Neural progenitor cell (in vitro differentiated cells): ENCODE measurements around the gene SRSF7. TPM values are rescaled to one million over a fixed set of nuclear protein-coding genes. Genes with fewer than 3 reads are reported as not detected.

Experiments
- DNase-seq: peaks from one replicate; pipeline ENCODE4 v3.0.0-alpha.2; 2016; ENCODE audit warnings: low spot score
- H2AFZ ChIP-seq: fragments of 200-600 bp; sonication (generic); replicated peaks from 2 replicates; pipeline ENCODE4 v1.6.1; 2016; ENCODE audit warnings: antibody characterized with exemption
- H3F3A ChIP-seq: fragments of 200-600 bp; sonication (generic); 2 replicates; pipeline ENCODE4 v1.6.1; 2016; ENCODE audit warnings: antibody characterized with exemption, low read depth
- H3K27ac ChIP-seq: fragments of 200-600 bp; sonication (generic); 2 replicates; pipeline ENCODE4 v1.5.1; 2016; ENCODE audit warnings: mild to moderate bottlenecking
- H3K27me3 ChIP-seq: fragments of 200-600 bp; sonication (generic); 2 replicates; pipeline ENCODE4 v1.6.1; 2016; ENCODE audit warnings: mild to moderate bottlenecking, moderate library complexity
- H3K36me3 ChIP-seq: fragments of 200-600 bp; sonication (generic); 2 replicates; pipeline ENCODE4 v1.5.1; 2016
- H3K4me1 ChIP-seq: fragments of 200-600 bp; sonication (generic); 2 replicates; pipeline ENCODE4 v1.6.1; 2016; ENCODE audit warnings: mixed run types
- H3K4me2 ChIP-seq: fragments of 200-600 bp; sonication (generic); 2 replicates; pipeline ENCODE4 v1.6.1; 2016
- H3K4me3 ChIP-seq: fragments of 200-600 bp; sonication (generic); 2 replicates; pipeline ENCODE4 v1.5.1; 2016
- H3K79me2 ChIP-seq: fragments of 200-600 bp; sonication (generic); 2 replicates; pipeline ENCODE4 v1.6.1; 2016; ENCODE audit warnings: low read depth
- H3K9ac ChIP-seq: fragments of 200-600 bp; sonication (generic); 2 replicates; pipeline ENCODE4 v1.6.1; 2016
- H3K9me3 ChIP-seq: fragments of 200-600 bp; sonication (generic); 2 replicates; pipeline ENCODE4 v1.5.1; 2016; ENCODE audit warnings: low read depth
- H4K20me1 ChIP-seq: fragments of 200-600 bp; sonication (generic); 2 replicates; pipeline ENCODE4 v1.6.1; 2016; ENCODE audit warnings: low read depth
- H3K27ac Mint-ChIP-seq: 3 replicates; pipeline ENCODE4 v1.8.0; 2021; ENCODE audit warnings: mixed read lengths
- H3K27me3 Mint-ChIP-seq: 2 replicates; pipeline ENCODE4 v1.8.0; 2022; ENCODE audit warnings: low read depth, mild to moderate bottlenecking, inconsistent platforms, moderate library complexity, mixed read lengths; ENCODE audit not compliant: insufficient read depth
- H3K36me3 Mint-ChIP-seq: 3 replicates; pipeline ENCODE4 v1.8.0; 2021; ENCODE audit warnings: mixed read lengths
- H3K4me1 Mint-ChIP-seq: 3 replicates; pipeline ENCODE4 v1.8.0; 2021; ENCODE audit warnings: mixed read lengths
- H3K4me3 Mint-ChIP-seq: 3 replicates; pipeline ENCODE4 v1.8.0; 2021; ENCODE audit warnings: mild to moderate bottlenecking, moderate library complexity, mixed read lengths
- H3K9me3 Mint-ChIP-seq: 3 replicates; pipeline ENCODE4 v1.8.0; 2020; ENCODE audit warnings: mixed read lengths
- CTCF ChIP-seq: fragments of 200-600 bp; sonication (generic); IDR thresholded peaks from 2 replicates; pipeline ENCODE4 v1.5.1; 2017; ENCODE audit warnings: antibody characterized with exemption, mild to moderate bottlenecking
- EZH2 ChIP-seq: fragments of 200-600 bp; sonication (generic); IDR thresholded peaks from 2 replicates; pipeline ENCODE4 v1.6.1; 2017; ENCODE audit warnings: antibody characterized with exemption, mild to moderate bottlenecking, moderate library complexity
- EZH2phosphoT487 ChIP-seq: fragments of 200-600 bp; sonication (generic); IDR thresholded peaks from 2 replicates; pipeline ENCODE4 v1.6.1; 2017; ENCODE audit warnings: antibody characterized with exemption
- total RNA-seq: library from RNA; depleted of rRNA; stranded (reverse); fragments of >200 nt; gene quantifications from 2 replicates; pipeline ENCODE4 v1.2.3, GENCODE V29; 2015; ENCODE audit warnings: low replicate concordance

SRSF7 gene
- total RNA-seq, 1 donor from 2014 or later, result 307 TPM

GRCh38 chr2:38735999-38736320 lies 15.2 kb downstream of the SRSF7 start:
- Histone ChIP-seq H3K9me3 (no peaks in the 10 kb centered on the region), H3K4me2 (no peak overlapping the region), H3F3A (peaks cover 27% of the 10 kb centered on the region), H3K36me3 (peaks cover 9% of the 10 kb centered on the region), H3K4me3 (no peak overlapping the region), H3K9ac (no peak overlapping the region), H3K79me2 (peaks cover 21% of the 10 kb centered on the region), H3K27me3 (no peaks in the 10 kb centered on the region), H3K27ac (no peak overlapping the region), H2AFZ (no peak overlapping the region), H4K20me1 (peaks cover 5% of the 10 kb centered on the region), H3K4me1 (no peaks in the 10 kb centered on the region)
- Mint-ChIP-seq H3K36me3 (peaks cover 38% of the 10 kb centered on the region), H3K9me3 (peaks cover 10% of the 10 kb centered on the region), H3K27ac (no peak overlapping the region), H3K27me3 (peaks cover 6% of the 10 kb centered on the region), H3K4me3 (no peak overlapping the region), H3K4me1 (peaks cover 20% of the 10 kb centered on the region)
- TF ChIP-seq CTCF (no peak), EZH2phosphoT487 (no peak), EZH2 (no peak)
- no peak for DNase-seq

DNA sequence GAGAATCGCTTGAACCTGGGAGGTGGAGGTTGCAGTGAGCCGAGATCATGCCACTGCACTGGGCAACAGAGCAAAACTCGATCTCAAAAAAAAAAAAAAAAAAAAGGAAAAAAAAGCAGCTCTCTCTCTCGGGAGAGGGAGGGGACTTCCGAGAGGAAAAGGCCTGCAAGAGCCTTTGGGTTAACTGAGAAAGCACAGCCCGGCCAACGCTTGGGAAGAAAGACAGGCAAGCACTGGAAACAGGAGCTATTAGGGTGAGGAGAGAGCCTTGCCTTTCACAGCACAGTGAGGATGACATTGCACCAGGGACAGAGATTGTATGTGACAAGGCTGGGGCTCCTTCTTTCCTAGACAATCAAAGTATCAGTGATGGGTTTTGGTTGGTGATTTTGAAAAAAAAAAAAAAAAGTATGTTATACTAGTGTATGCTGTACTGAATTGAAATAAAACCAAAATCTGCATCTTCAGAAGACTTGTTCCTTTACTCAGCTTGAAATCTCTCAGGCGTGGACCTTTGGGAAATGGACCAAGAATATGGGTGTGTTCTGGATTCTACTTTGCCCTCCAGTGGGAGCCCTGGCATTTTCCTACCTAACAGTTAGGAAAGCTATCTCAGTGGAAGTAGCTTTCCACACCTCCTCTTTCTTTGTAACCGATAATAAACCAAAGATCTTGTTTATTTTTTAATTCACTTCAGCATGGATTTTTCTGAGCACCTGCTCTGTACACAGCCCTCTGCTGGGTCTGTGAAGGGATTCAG lies 16.7 kb downstream of the SRSF7 start:
- Histone ChIP-seq H3F3A (peaks cover 18% of the 10 kb centered on the region), H3K36me3 (peaks cover 5% of the 10 kb centered on the region), H3K9ac (no peak overlapping the region), H3K27ac (no peak overlapping the region), H3K9me3 (no peaks in the 10 kb centered on the region), H3K4me1 (no peaks in the 10 kb centered on the region), H4K20me1 (peaks cover 5% of the 10 kb centered on the region), H3K27me3 (no peaks in the 10 kb centered on the region), H3K4me2 (no peak overlapping the region), H2AFZ (no peak overlapping the region), H3K4me3 (no peak overlapping the region), H3K79me2 (peaks cover 8% of the 10 kb centered on the region)
- H3K36me3 Mint-ChIP-seq, result peaks cover 37% of the 10 kb centered on the region
- TF ChIP-seq CTCF (no peak), EZH2 (no peak), EZH2phosphoT487 (no peak)
- peaks cover 7% of the 10 kb centered on the region for H3K9me3 Mint-ChIP-seq
- H3K27me3 Mint-ChIP-seq, result peaks cover 6% of the 10 kb centered on the region
- H3K4me3 Mint-ChIP-seq, result no peak overlapping the region
- no peak for DNase-seq
- H3K4me1 Mint-ChIP-seq, result peaks cover 20% of the 10 kb centered on the region
- peak overlapping the region; percentile 64 for H3K27ac Mint-ChIP-seq

DNA sequence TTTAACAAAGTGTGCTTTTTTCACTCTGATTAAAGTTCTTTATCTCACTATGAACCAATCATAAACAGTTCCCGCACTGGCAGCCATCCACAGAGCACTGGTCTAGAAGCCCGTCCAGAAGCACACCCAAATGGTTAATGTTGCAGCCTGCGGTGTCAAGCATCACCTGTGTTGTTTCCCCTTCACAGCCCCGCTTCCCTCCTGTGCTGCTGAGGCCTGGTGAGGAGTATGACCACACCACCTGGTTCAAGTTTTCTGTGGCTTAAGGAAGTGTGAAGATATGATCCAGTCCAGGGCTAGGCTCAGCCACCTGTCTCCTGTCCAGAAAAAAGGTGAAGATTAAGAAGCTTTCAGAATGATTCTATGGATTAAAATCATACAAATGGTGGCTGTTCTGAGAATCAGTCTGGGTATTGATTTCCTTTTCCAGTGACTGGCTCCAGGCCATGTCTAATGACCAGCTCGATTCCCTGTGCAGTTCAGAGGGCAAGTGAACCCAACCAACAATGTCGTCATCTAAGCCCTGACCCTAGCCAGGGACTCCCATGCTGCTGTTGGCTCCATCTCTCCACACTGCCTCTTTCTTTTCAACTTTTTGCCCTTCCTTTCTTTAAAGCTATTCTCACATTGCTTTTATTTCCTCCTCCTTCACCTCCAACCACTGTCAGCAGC lies 17.7 kb downstream of the SRSF7 start:
- Mint-ChIP-seq H3K4me3 (no peak overlapping the region), H3K27ac (no peak overlapping the region)

More for the DNA sequence above, 17.7 kb downstream of the SRSF7 start:
- Mint-ChIP-seq H3K9me3 (peaks cover 1% of the 10 kb centered on the region), H3K36me3 (peaks cover 26% of the 10 kb centered on the region), H3K27me3 (peaks cover 5% of the 10 kb centered on the region), H3K4me1 (peaks cover 20% of the 10 kb centered on the region)
- Histone ChIP-seq H2AFZ (no peak overlapping the region), H3K27ac (no peak overlapping the region), H3K4me2 (no peak overlapping the region), H3K9ac (no peak overlapping the region), H3K4me1 (no peaks in the 10 kb centered on the region), H3K9me3 (no peaks in the 10 kb centered on the region), H3K4me3 (no peak overlapping the region), H3K27me3 (no peaks in the 10 kb centered on the region), H3F3A (peaks cover 13% of the 10 kb centered on the region), H3K36me3 (no peaks in the 10 kb centered on the region), H4K20me1 (peaks cover 5% of the 10 kb centered on the region), H3K79me2 (no peaks in the 10 kb centered on the region)
- TF ChIP-seq EZH2phosphoT487 (no peak), EZH2 (no peak), CTCF (no peak)
- DNase-seq, result no peak
